Natural killer cell (primary cell): ENCODE results near the gene RPS8. TPM values are rescaled to one million over a fixed set of nuclear protein-coding genes. Genes with fewer than 3 reads are reported as not detected.
A peak's percentile ranks its signal among the peaks of the same experiment; 100 is the strongest.

ENCODE experiments used
- ATAC-seq, 3 donors: fragments of 150-1000 bp in 2 of 3; fragments of 200-7000 bp in 1 of 3; cut with Tn5 transposase; 1 replicate in 1 of 3; 2 replicates in 2 of 3; pipeline ENCODE4 v1.10.0; 2021; ENCODE audit warnings: mild to moderate bottlenecking in 2 of 3, moderate library complexity in 2 of 3
- DNase-seq, 2 donors: peaks; one replicate each; pipeline versions ENCODE4 v3.0.0 to v3.0.0-alpha.2; 2013 to 2021; ENCODE audit warnings: mixed read lengths in 1 of 2
- H3K27ac ChIP-seq: one replicate; pipeline ENCODE4 v1.5.1; 2013; ENCODE audit warnings: mild to moderate bottlenecking, low read length
- H3K27me3 ChIP-seq: one replicate; pipeline ENCODE4 v1.6.1; 2013; ENCODE audit warnings: low read length; ENCODE audit not compliant: control insufficient read depth, insufficient read depth
- H3K36me3 ChIP-seq: one replicate; pipeline ENCODE4 v1.6.1; 2013; ENCODE audit warnings: low read length; ENCODE audit not compliant: control insufficient read depth, insufficient read depth
- H3K4me1 ChIP-seq: one replicate; pipeline ENCODE4 v1.6.1; 2013; ENCODE audit warnings: low read length; ENCODE audit not compliant: control insufficient read depth, insufficient read depth
- H3K4me3 ChIP-seq: one replicate; pipeline ENCODE4 v1.5.1; 2013; ENCODE audit warnings: low read length
- H3K9me3 ChIP-seq: one replicate; pipeline ENCODE4 v1.6.1; 2013; ENCODE audit warnings: low read length; ENCODE audit not compliant: control insufficient read depth, insufficient read depth
- H3K27ac Mint-ChIP-seq, 2 donors: one replicate each; pipeline ENCODE4 v1.8.0; 2022; ENCODE audit warnings: mild to moderate bottlenecking in 2 of 2, mixed read lengths in 2 of 2, moderate library complexity in 1 of 2
- H3K27me3 Mint-ChIP-seq, 2 donors: one replicate each; pipeline ENCODE4 v1.8.0; 2022; ENCODE audit warnings: low read depth in 2 of 2, mixed read lengths in 2 of 2
- H3K36me3 Mint-ChIP-seq: one replicate; pipeline ENCODE4 v1.8.0; 2022; ENCODE audit warnings: mixed read lengths
- H3K4me1 Mint-ChIP-seq, 2 donors: one replicate each; pipeline ENCODE4 v1.8.0; 2022; ENCODE audit warnings: mixed read lengths in 2 of 2
- H3K4me3 Mint-ChIP-seq: one replicate; pipeline ENCODE4 v1.8.0; 2022; ENCODE audit warnings: mild to moderate bottlenecking, moderate library complexity, mixed read lengths
- H3K9me3 Mint-ChIP-seq, 2 donors: one replicate each; pipeline ENCODE4 v1.8.0; 2022; ENCODE audit warnings: mixed read lengths in 2 of 2
- WGBS: methylation state at CpG from one replicate; pipeline ENCODE4 v1.1.7; 2013; ENCODE audit warnings: missing lambda C conversion rate; ENCODE audit not compliant: insufficient coverage; 5-methylcytosine and 5-hydroxymethylcytosine counted together
- intact Hi-C: fragments of 100-400 bp; cut with micrococcal nuclease; formaldehyde crosslinking; loops from one replicate; pipeline ENCODE4 v1.14.2; 2022
- total RNA-seq, 4 donors: library from RNA; stranded (reverse); fragments of 120-200 nt in 1 of 4; gene quantifications; one replicate each; pipeline versions ENCODE4 v1.2.3 to v1.2.4, GENCODE V29; 2013 to 2022
- TF ChIP-seq, protein P1 (sequence below): fragments of 200-600 bp; IDR thresholded peaks from one replicate; pipeline ENCODE4 v1.8.0; 2022; ENCODE audit warnings: antibody characterized with exemption

Gene RPS8
- total RNA-seq, 3 donors from 2014 or later (not counting 1 experiment from before 2014, with no cell fraction given): 848 to 1,092 (median 1,009) TPM

DNA sequence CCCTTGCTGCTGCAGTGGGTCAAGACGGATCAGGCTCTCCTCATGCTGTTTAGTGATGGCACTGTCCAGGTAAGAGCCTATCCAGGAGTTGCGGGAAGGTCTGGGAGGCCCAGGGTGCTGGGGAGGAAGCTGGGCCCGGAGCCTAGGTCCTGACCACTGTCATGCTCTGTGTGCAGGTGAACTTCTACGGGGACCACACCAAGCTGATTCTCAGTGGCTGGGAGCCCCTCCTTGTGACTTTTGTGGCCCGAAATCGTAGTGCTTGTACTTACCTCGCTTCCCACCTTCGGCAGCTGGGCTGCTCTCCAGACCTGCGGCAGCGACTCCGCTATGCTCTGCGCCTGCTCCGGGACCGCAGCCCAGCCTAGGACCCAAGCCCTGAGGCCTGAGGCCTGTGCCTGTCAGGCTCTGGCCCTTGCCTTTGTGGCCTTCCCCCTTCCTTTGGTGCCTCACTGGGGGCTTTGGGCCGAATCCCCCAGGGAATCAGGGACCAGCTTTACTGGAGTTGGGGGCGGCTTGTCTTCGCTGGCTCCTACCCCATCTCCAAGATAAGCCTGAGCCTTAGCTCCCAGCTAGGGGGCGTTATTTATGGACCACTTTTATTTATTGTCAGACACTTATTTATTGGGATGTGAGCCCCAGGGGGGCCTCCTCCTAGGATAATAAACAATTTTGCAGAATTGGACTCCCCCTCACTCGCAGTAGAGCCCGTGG is 30.1 kb downstream of the RPS8 start:
- peaks cover 14 to 39% of the 10 kb centered on the region in 2 donors for H3K4me1 Mint-ChIP-seq
- no peaks in the 10 kb centered on the region for H3K27me3 ChIP-seq

DNA sequence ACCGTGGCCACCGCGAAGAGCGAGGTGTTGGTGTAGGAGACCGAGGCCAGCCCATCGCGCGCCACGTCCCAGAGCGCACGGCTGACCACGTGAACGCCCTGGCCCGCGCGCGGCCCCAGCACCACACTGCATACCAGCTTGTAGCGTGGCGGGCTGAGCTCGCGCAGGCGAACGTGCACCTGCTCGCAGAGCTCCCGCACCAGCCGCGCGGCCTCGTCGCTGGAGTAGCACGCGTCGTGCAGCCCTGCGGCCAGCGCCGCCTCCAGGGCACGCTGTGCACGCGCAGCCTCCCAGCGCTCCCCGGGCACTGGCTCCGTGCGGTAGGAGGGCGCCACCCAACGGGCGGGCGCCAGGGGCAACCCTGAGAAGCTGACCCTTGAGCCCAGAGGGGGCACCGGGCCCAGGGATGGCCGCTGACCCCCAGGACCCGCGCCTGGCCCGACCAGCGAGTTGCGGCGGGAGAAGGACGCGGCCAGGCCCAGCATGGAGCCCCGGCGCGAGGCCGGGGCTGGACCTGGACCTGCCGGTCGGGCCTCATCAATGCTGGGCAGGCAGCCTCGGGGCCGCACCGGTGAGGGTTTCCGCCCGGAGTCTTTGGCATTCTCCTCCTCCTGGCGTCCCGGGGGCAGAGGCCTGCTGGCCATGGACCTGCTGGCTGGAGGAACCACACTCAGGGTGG is 30.8 kb downstream of the RPS8 start:
- Histone ChIP-seq H3K4me1 (peaks cover 57% of the 10 kb centered on the region), H3K36me3 (peaks cover 20% of the 10 kb centered on the region), H3K9me3 (no peaks in the 10 kb centered on the region), H3K27me3 (no peaks in the 10 kb centered on the region), H3K27ac (peak overlapping the region; percentile 95), H3K4me3 (no peak overlapping the region)
- whole genome bisulfite sequencing: 97% methylated on average over 70 of the region's 70 CpGs
- TF ChIP-seq, protein P1, sequence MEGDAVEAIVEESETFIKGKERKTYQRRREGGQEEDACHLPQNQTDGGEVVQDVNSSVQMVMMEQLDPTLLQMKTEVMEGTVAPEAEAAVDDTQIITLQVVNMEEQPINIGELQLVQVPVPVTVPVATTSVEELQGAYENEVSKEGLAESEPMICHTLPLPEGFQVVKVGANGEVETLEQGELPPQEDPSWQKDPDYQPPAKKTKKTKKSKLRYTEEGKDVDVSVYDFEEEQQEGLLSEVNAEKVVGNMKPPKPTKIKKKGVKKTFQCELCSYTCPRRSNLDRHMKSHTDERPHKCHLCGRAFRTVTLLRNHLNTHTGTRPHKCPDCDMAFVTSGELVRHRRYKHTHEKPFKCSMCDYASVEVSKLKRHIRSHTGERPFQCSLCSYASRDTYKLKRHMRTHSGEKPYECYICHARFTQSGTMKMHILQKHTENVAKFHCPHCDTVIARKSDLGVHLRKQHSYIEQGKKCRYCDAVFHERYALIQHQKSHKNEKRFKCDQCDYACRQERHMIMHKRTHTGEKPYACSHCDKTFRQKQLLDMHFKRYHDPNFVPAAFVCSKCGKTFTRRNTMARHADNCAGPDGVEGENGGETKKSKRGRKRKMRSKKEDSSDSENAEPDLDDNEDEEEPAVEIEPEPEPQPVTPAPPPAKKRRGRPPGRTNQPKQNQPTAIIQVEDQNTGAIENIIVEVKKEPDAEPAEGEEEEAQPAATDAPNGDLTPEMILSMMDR: no peak
- no peaks in the 10 kb centered on the region for H3K9me3 Mint-ChIP-seq
- H3K27me3 Mint-ChIP-seq: no peaks in the 10 kb centered on the region
- H3K4me1 Mint-ChIP-seq: peaks cover 20 to 42% of the 10 kb centered on the region in 2 donors
- DNase-seq: peak in 1 of 2 donors; percentile 48
- intact Hi-C loops: no loop called here
- H3K36me3 Mint-ChIP-seq: no peaks in the 10 kb centered on the region
- H3K4me3 Mint-ChIP-seq: no peak overlapping the region
- ATAC-seq: no peak
- H3K27ac Mint-ChIP-seq: peak overlapping the region in 1 of 2 donors; percentile 42

More for the DNA sequence above, 30.1 kb downstream of the RPS8 start:
- WGBS: 96% methylated on average over 20 of the region's 20 CpGs
- intact Hi-C loops: no loop called here
- ATAC-seq (no peak), DNase-seq (no peak)
- H3K9me3 ChIP-seq: no peaks in the 10 kb centered on the region
- H3K27me3 Mint-ChIP-seq: no peaks in the 10 kb centered on the region
- H3K4me3 ChIP-seq: no peak overlapping the region
- H3K36me3 Mint-ChIP-seq: no peaks in the 10 kb centered on the region
- H3K36me3 ChIP-seq: peaks cover 20% of the 10 kb centered on the region
- H3K4me3 Mint-ChIP-seq: no peak overlapping the region
- TF ChIP-seq, protein P1: no peak
- H3K9me3 Mint-ChIP-seq: no peaks in the 10 kb centered on the region
- no peak overlapping the region for H3K27ac ChIP-seq
- H3K27ac Mint-ChIP-seq: peak overlapping the region in 1 of 2 donors; percentile 42
- H3K4me1 ChIP-seq: peaks cover 59% of the 10 kb centered on the region

DNA sequence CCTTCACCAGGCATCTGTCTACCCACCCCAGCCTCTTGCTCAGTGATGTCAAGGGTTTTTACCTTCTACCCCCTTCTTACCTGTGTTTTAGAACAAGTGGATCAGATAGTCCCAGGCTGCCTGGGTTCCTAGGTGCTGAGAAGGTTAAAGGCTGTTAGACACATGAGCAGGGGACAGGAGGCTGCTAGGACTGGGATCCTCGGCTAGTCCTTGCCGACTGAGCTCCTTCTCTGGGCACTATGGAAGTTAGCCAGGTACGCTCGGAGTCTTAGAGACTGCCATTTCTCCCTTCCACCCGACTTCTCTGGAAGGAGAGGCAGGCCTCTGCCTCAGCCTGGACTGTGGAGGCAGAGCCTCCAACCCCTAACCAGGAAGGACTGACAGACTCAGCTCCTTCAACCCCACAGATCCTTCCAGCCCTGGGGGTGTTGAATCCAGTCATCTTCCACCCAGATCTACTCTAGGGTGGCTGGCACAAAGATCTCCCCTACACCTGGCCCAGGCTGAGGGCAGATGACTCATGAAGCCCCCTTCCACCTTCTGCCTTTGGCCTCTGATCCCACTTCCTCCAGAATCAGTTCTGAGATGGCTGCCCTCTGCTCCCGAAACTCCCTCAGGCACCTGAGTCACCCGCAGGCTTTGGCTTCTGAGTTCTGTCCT is 31.5 kb downstream of the RPS8 start, which contains the start of gene DYNLT4:
Gene DYNLT4, minus strand, starts transcription at position 648 of the 660 bp plus-strand sequence. CDS start 683 bp downstream, outside the sequence.
- peak within 1 kb of the TSS; percentile 88 to 95 for H3K27ac Mint-ChIP-seq
- no peaks in the 10 kb centered on the region for H3K27me3 ChIP-seq
- ATAC-seq (no peak), DNase-seq (peak in 1 of 2 donors; percentile 50)
- no peaks in the 10 kb centered on the region for H3K27me3 Mint-ChIP-seq
- peak within 1 kb of the TSS; percentile 4 for H3K4me3 Mint-ChIP-seq
- no peaks in the 10 kb centered on the region for H3K36me3 Mint-ChIP-seq
- H3K4me3 ChIP-seq: no peak within 1 kb of the TSS
- TF ChIP-seq, protein P1: no peak
- H3K4me1 ChIP-seq: peaks cover 53% of the 10 kb centered on the region
- peak within 1 kb of the TSS; percentile 95 for H3K27ac ChIP-seq
- no peaks in the 10 kb centered on the region for H3K9me3 ChIP-seq
- peaks cover 22 to 40% of the 10 kb centered on the region in 2 donors for H3K4me1 Mint-ChIP-seq
- intact Hi-C loops: no loop called here
- peaks cover 20% of the 10 kb centered on the region for H3K36me3 ChIP-seq
- H3K9me3 Mint-ChIP-seq: no peaks in the 10 kb centered on the region
- 87% methylated on average over 7 of the region's 7 CpGs for WGBS
